Right cardiac atrium (tissue), 5 donors: ENCODE data around the gene TNFAIP1. TPM values are rescaled to one million over a fixed set of nuclear protein-coding genes. Genes with fewer than 3 reads are reported as not detected.
"Not testable (repeated sequence)": the region's sequence is repeated elsewhere in the genome, so short reads cannot be mapped to it uniquely, and the experiment has no call there.

Source experiments
- ATAC-seq, 2 donors: fragments of 200-7000 bp; cut with Tn5 transposase; one replicate each; pipeline versions ENCODE4 v1.8.0 to v1.9.1; 2020; ENCODE audit warnings: moderate library complexity in 2 of 2, mild to moderate bottlenecking in 1 of 2
- DNase-seq, 3 donors: peaks; one replicate each; pipeline ENCODE4 v3.0.0-alpha.2; 2020
- H3K27ac ChIP-seq: one replicate; pipeline ENCODE4 v1.5.1; 2013; ENCODE audit warnings: mild to moderate bottlenecking, low read length, control low read depth, moderate library complexity
- H3K27me3 ChIP-seq: one replicate; pipeline ENCODE4 v1.6.1; 2013; ENCODE audit not compliant: control insufficient read depth, insufficient read depth
- H3K4me1 ChIP-seq: one replicate; pipeline ENCODE4 v1.6.1; 2013; ENCODE audit warnings: low read length; ENCODE audit not compliant: control insufficient read depth, insufficient read depth
- H3K4me3 ChIP-seq: one replicate; pipeline ENCODE4 v1.5.1; 2013; ENCODE audit warnings: low read length, control low read depth
- H3K9me3 ChIP-seq: one replicate; pipeline ENCODE4 v1.6.1; 2013; ENCODE audit warnings: low read length; ENCODE audit not compliant: control insufficient read depth
- WGBS: extraction: QIAGEN DNeasy Blood & Tissue Kit; methylation state at CpG from one replicate; pipeline ENCODE4 v1.1.7; 2013; 5-methylcytosine and 5-hydroxymethylcytosine counted together
- intact Hi-C, 4 donors: fragments of 100-400 bp; cut with DNase I; formaldehyde crosslinking; loops; one replicate each; pipeline versions ENCODE4 v1.11.0 to v1.14.0; 2022 to 2023
- polyA plus RNA-seq: library from polyadenylated mRNA; stranded (reverse); fragments of 200-250 nt; gene quantifications from one replicate; pipeline ENCODE4 v1.2.3, GENCODE V29; 2013
- total RNA-seq, 4 donors: library from RNA; stranded (reverse); fragmentation: NEBNext Ultra II Directional; extraction: Animal tissue kit (Norgen Biotek cat#: 25700); gene quantifications; one replicate each; pipeline ENCODE4 v1.2.1, GENCODE V29; 2021
- donor health status: healthy with polysubstance abuse.
- donor health status: DM: no; HTN: yes; CAD: no.
- donor health status: DM: no; HTN: no; CAD: no.
- donor health status: DM: no; HTN: yes; CAD: no; lungs with severe emphysema.
- donor health status: DM: yes; HTN: yes; CAD: no.

TNFAIP1 gene
- total and polyA plus RNA-seq, 5 donors = 20.1 to 72.3 (median 33.7) TPM

GRCh38 chr17:28338056-28338768, 2.7 kb downstream of the TNFAIP1 start:
- H3K27me3 ChIP-seq = no peaks in the 10 kb centered on the region
- peak in 1 of 3 donors; percentile 64 for DNase-seq
- 55% methylated on average over 5 of the region's 5 CpGs for WGBS
- peak overlapping the region; percentile 8 for H3K4me3 ChIP-seq
- intact Hi-C loops = no loop called here
- peak overlapping the region; percentile 81 for H3K27ac ChIP-seq
- peak in 1 of 2 donors; percentile 5 for ATAC-seq
- no peaks in the 10 kb centered on the region for H3K9me3 ChIP-seq
- peaks cover 11% of the 10 kb centered on the region for H3K4me1 ChIP-seq

- peak overlapping the region; percentile 81 for H3K27ac ChIP-seq
- ATAC-seq, intact Hi-C loops, H3K4me3 ChIP-seq, DNase-seq, H3K9me3 ChIP-seq, H3K27me3 ChIP-seq: not testable (repeated sequence)
- 78% methylated on average over 8 of the region's 8 CpGs for WGBS
- H3K4me1 ChIP-seq = peaks cover 11% of the 10 kb centered on the region
Measured at GRCh38 chr17:28338769-28339212, 3.2 kb downstream of the TNFAIP1 start.

GRCh38 chr17:28339431-28339830, 3.9 kb downstream of the TNFAIP1 start:
- Histone ChIP-seq H3K4me1 (peaks cover 7% of the 10 kb centered on the region), H3K4me3 (no peak overlapping the region), H3K27me3 (no peaks in the 10 kb centered on the region), H3K9me3 (no peaks in the 10 kb centered on the region), H3K27ac (no peak overlapping the region)
- intact Hi-C loops = no loop called here
- WGBS = 88% methylated on average over 15 of the region's 15 CpGs
- no peak for ATAC-seq
- DNase-seq = no peak

GRCh38 chr17:28340374-28340773, 4.8 kb downstream of the TNFAIP1 start:
- 89% methylated on average over 6 of the region's 6 CpGs for WGBS
- Histone ChIP-seq H3K4me1 (peaks cover 5% of the 10 kb centered on the region), H3K27me3 (no peaks in the 10 kb centered on the region), H3K4me3 (no peak overlapping the region), H3K9me3 (no peaks in the 10 kb centered on the region), H3K27ac (no peak overlapping the region)
- DNase-seq = no peak
- no peak for ATAC-seq
- intact Hi-C loops = no loop called here

GRCh38 chr17:28341516-28341915, 6.0 kb downstream of the TNFAIP1 start:
- no peaks in the 10 kb centered on the region for H3K9me3 ChIP-seq
- peaks cover 5% of the 10 kb centered on the region for H3K4me1 ChIP-seq
- WGBS = 89% methylated on average over 11 of the region's 11 CpGs
- ATAC-seq = no peak
- no peak for DNase-seq
- no peak overlapping the region for H3K4me3 ChIP-seq
- intact Hi-C loops = no loop called here
- H3K27ac ChIP-seq = no peak overlapping the region
- H3K27me3 ChIP-seq = no peaks in the 10 kb centered on the region

GRCh38 chr17:28342313-28342712, 6.8 kb downstream of the TNFAIP1 start:
- 87% methylated on average over 14 of the region's 14 CpGs for WGBS
- Histone ChIP-seq H3K27me3 (no peaks in the 10 kb centered on the region), H3K27ac (no peak overlapping the region), H3K9me3 (no peaks in the 10 kb centered on the region), H3K4me1 (peaks cover 2% of the 10 kb centered on the region), H3K4me3 (no peak overlapping the region)
- intact Hi-C loops = no loop called here
- ATAC-seq (no peak), DNase-seq (no peak)

- ATAC-seq = no peak
- Histone ChIP-seq H3K27ac (no peak overlapping the region), H3K4me1 (peaks cover 2% of the 10 kb centered on the region), H3K4me3 (no peak overlapping the region), H3K9me3 (no peaks in the 10 kb centered on the region), H3K27me3 (no peaks in the 10 kb centered on the region)
- WGBS = 83% methylated on average over 10 of the region's 10 CpGs
- intact Hi-C loops = no loop called here
- no peak for DNase-seq
Measured at GRCh38 chr17:28343491-28343932, 8.0 kb downstream of the TNFAIP1 start.

GRCh38 chr17:28344011-28344410, 8.4 kb downstream of the TNFAIP1 start:
- DNase-seq (no peak), ATAC-seq (no peak)
- peaks cover 2% of the 10 kb centered on the region for H3K4me1 ChIP-seq
- intact Hi-C loops = no loop called here
- H3K9me3 ChIP-seq = no peaks in the 10 kb centered on the region
- no peak overlapping the region for H3K4me3 ChIP-seq
- H3K27ac ChIP-seq = no peak overlapping the region
- no peaks in the 10 kb centered on the region for H3K27me3 ChIP-seq
- WGBS = 80% methylated on average over 9 of the region's 9 CpGs

GRCh38 chr17:28344435-28344901, 8.9 kb downstream of the TNFAIP1 start:
- no peaks in the 10 kb centered on the region for H3K27me3 ChIP-seq
- intact Hi-C loops = no loop called here
- H3K4me1 ChIP-seq = peaks cover 2% of the 10 kb centered on the region
- H3K4me3 ChIP-seq = no peak overlapping the region
- DNase-seq (no peak), ATAC-seq (peak in 1 of 2 donors; percentile 2)
- no peak overlapping the region for H3K27ac ChIP-seq
- WGBS = 81% methylated on average over 19 of the region's 19 CpGs
- H3K9me3 ChIP-seq = no peaks in the 10 kb centered on the region

GRCh38 chr17:28345419-28346198, 10.0 kb downstream of the TNFAIP1 start:
- no peaks in the 10 kb centered on the region for H3K27me3 ChIP-seq
- no peaks in the 10 kb centered on the region for H3K9me3 ChIP-seq
- DNase-seq (peak in 1 of 3 donors; percentile 58), ATAC-seq (peak; percentile 9 to 49)
- 50% methylated on average over 13 of the region's 13 CpGs for WGBS
- H3K4me3 ChIP-seq = no peak overlapping the region
- intact Hi-C loops = no loop called here
- H3K4me1 ChIP-seq = peaks cover 2% of the 10 kb centered on the region
- H3K27ac ChIP-seq = peak overlapping the region; percentile 5

- WGBS = 70% methylated on average over 2 of the region's 2 CpGs
- Histone ChIP-seq H3K9me3 (no peaks in the 10 kb centered on the region), H3K27me3 (no peaks in the 10 kb centered on the region), H3K4me1 (peaks cover 2% of the 10 kb centered on the region), H3K4me3 (no peak overlapping the region), H3K27ac (no peak overlapping the region)
- ATAC-seq (no peak), DNase-seq (no peak)
- intact Hi-C loops = no loop called here
Measured at GRCh38 chr17:28346199-28346580, 10.6 kb downstream of the TNFAIP1 start.
